Hepatocyte (in vitro differentiated cells): Measurements from ENCODE around the gene CMTM7.

ENCODE experiments used
- CTCF ChIP-seq: fragments of 200-600 bp; sonication (generic); IDR thresholded peaks from 2 replicates; pipeline ENCODE4 v1.5.1; 2016; ENCODE audit warnings: antibody characterized with exemption, mild to moderate bottlenecking; ENCODE audit not compliant: poor library complexity
- EZH2 ChIP-seq: fragments of 200-600 bp; sonication (generic); IDR thresholded peaks from 2 replicates; pipeline ENCODE4 v1.6.1; 2016; ENCODE audit warnings: antibody characterized with exemption, mild to moderate bottlenecking, borderline replicate concordance
- EZH2phosphoT487 ChIP-seq: fragments of 200-600 bp; sonication (generic); IDR thresholded peaks from one replicate; pipeline ENCODE4 v1.6.1; 2018; ENCODE audit warnings: antibody characterized with exemption, mild to moderate bottlenecking, low read depth, moderate library complexity; ENCODE audit not compliant: unreplicated experiment, severe bottlenecking

GRCh38 chr3:32383136-32383711 lies 8.4 kb upstream of the CMTM7 start:
- TF ChIP-seq CTCF (no peak), EZH2 (no peak), EZH2phosphoT487 (no peak)
